ENCODE measurements around the gene MYH11.

DNA sequence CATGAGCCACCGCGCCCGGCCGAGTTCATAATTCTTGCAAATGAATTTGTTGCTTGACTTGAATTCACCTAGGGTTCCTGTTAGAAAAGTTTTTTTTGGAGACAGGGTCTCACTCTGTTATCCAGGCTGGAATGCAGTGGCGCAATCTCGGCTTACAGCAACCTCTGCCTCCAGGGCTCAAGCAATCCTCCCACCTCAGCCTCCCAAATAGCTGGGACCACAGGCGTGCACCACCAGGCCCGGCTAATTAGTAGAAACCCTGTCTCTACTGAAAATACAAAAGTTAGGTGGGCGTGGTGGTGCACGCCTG is 99.8 kb downstream of the MYH11 start:
- TF ChIP-seq, protein P1, sequence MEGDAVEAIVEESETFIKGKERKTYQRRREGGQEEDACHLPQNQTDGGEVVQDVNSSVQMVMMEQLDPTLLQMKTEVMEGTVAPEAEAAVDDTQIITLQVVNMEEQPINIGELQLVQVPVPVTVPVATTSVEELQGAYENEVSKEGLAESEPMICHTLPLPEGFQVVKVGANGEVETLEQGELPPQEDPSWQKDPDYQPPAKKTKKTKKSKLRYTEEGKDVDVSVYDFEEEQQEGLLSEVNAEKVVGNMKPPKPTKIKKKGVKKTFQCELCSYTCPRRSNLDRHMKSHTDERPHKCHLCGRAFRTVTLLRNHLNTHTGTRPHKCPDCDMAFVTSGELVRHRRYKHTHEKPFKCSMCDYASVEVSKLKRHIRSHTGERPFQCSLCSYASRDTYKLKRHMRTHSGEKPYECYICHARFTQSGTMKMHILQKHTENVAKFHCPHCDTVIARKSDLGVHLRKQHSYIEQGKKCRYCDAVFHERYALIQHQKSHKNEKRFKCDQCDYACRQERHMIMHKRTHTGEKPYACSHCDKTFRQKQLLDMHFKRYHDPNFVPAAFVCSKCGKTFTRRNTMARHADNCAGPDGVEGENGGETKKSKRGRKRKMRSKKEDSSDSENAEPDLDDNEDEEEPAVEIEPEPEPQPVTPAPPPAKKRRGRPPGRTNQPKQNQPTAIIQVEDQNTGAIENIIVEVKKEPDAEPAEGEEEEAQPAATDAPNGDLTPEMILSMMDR (IDR thresholded peaks at IDR 0.05), result no peak
- no peak for TF ChIP-seq EZH2phosphoT487 (IDR thresholded peaks at IDR 0.05)
- TF ChIP-seq EZH2 (IDR thresholded peaks at IDR 0.05), result no peak

All from neural progenitor cell (in vitro differentiated cells).